NCI-H2227 (cell line): ENCODE measurements around the gene USP20.

Source experiments
- DNase-seq: peaks from one replicate; lab custom pipeline; 2025; ENCODE audit not compliant: unreplicated experiment; lab: John Stamatoyannopoulos, UW

Gene USP20

DNA sequence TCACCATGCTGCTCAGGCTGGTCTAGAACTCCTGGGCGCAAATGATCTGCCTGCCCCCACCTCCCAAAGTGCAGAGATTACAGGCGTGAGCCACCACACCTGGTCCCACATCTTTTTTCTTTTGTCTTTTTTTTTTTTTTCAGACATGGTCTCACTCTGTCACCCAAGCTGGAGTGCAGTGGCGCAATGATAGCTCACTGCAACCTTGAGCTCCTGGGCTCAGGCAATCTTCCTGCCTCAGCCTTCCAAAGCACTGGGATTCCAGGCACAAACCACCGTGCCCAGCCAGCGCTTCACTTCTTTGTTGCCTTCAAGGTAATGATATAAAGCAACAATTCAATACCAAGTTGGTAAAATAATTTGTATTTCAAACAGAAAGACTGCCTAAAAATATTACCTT is 78.8 kb downstream of the USP20 start:
- DNase-seq: no peak

DNA sequence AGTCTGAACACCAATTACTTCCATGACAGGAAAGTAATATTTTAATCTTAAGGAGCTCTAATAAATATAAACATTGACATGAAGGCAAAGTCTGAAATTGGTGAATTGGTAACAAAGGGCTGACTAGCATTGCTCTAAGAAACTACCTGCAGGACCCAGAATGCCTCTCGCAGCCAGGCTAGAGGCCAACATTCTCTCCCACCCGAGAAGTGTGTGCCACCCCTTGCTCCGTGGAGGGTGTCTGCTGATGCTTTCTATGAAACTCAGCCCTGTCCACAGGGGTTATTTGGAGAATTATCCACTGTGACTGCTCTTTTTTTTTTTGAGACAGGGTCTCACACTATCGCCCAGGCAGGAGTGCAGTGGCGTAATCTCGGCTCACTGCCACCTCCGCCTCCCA is 81.4 kb downstream of the USP20 start:
- DNase-seq: no peak

DNA sequence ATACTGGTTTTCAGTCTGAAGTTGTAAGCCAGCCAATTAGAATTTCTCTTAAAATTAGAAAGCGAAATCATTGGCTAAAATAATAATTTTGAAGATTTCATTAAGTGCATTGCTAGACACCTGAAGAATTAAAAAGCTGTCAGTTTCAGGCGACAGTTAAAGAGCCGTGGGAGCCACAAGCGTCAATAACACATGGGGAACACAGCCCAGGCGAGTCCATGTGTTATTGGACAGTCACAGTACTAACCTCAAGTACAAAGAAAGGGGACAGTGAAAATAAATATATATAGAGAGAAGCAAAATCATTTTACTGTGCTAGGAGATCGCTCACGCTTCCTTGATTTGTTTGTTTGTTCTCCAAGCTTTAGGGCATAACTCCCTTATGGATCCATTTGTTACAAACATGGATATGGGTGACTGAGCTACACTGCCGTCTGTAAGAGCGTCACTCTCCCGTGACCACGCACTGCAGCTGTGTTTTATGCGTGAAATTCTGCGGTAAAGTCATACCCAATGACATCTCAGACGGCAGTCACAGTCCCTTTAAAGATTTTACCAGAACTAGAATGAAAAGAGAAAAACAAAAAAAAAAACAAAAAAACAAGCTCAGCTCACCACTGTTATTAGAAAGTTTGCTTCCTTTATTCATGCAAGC is 83.2 kb downstream of the USP20 start:
- no peak for DNase-seq

DNA sequence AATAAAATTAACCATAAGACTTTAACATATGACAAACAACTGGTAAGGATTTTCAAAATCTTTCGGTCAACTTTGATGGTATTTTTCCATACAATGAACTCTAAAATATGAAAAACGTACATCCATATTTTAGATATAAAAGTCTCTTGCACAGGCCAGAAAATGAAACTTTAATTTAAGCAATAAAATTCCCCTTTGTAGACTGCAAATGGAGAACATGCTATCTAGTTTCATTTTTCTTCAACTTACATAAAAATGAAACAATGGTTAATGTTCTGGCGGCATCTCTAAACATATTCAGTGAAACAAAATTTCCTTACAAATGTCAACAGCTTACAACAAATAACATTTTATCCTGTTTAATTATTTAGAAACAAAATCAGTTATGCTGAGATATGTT is 84.0 kb downstream of the USP20 start:
- no peak for DNase-seq

DNA sequence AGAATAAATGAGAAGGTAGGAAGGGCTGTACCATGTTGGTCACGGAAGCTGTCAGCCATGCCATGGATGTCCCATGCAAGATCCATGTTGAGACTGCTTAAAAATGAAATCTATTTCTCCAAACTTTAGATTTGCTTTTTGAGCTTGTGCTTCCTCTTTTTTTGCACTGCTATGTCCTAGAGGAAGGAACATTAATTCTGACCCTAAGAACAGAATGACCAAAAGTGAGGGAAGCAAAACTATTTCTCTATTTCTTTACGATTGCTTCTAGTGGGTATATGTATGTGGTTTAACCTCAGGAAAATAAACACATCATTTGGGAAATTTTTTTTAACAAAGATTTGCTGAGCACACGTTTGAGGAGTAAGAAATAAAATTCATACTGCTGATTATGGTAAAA is 84.6 kb downstream of the USP20 start:
- DNase-seq: no peak

DNA sequence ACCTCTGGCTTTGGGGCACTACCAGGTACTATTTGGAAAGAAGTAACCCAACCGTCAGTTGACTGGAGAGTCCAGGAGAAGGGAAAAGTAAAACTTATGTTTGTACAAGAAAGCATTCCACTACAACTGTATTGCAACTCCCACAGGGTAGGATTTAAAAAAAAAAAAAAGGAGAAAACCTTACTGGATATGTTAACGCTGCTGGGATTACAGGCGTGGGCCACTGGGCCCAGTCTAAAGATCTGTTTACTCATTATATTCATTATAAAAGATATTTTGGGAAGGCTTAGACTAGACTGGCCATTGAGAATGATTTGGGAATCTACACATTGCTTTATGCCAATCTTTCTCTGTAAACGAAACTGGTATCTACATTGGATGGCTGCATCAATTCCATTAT is 86.6 kb downstream of the USP20 start:
- DNase-seq: no peak

DNA sequence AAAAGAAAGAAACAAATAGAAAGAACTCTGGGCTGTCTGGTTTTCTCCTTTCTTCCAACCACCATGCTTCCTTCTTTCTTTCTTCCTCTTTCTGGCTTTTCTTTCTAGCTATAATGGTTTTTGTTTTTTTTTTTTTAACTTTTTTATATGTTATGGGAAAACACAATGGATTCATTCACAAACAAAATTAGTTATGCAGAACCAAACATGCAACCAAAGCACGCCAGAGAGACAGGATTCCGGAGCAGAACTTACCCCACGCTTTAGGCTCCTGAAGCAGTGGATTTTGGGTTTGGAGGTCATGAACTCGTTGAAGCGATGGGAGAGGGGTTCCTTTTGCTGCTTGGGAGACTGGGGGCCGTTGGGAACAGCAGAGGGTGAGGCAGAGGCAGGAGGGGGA is 88.3 kb downstream of the USP20 start:
- DNase-seq: no peak

DNA sequence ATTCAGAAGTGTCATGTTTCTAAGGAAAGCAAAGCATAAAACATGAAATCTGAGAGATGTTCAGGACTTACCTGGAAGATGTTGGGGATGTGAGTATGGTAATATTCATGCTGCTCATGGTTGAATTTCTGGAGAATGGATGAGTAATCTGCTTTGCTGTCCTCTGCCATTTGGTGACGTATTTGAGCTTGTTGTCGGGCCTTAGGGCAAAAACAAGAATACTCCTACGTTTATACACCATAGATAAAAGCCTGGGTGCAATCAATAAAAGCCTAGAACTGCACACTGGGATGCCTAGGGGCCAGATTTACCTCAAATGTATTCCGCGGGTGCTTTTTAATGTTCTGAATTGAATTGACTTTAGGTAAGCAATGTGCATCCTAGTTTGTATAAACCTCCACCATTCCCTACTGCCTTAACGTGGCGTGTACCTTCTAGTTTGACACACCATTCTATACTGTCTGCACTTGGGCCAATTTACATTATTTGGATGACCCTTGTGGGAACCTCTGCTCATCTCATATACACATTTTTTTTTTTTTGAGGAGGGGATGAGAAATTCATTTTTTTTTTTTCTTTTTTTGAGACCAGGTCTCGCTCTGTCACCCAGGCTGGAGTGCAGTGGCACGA is 94.4 kb downstream of the USP20 start:
- DNase-seq: no peak

DNA sequence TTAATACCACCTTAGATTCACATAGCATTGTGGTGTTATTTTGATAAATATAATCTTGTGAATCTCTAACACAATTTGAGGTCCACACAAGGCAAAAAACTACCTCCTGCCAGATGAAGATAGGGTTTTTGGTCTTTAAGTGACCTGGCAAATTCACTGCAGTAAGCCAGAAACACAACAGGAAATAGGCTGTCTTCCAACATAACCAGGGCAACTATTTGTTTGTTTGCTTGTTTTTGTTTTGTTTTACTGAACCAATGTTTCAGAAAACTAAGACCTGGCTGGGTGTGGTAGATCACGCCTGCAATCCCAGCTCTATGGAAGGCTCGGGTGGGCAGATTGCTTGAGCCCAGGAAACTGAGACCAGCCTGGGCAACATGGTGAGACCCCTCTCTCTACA is 95.5 kb downstream of the USP20 start:
- DNase-seq: no peak
